ENCODE data around the gene FA2H.
"Not testable (repeated sequence)": the region's sequence is repeated elsewhere in the genome, so short reads cannot be mapped to it uniquely, and the experiment has no call there.

FA2H gene

DNA sequence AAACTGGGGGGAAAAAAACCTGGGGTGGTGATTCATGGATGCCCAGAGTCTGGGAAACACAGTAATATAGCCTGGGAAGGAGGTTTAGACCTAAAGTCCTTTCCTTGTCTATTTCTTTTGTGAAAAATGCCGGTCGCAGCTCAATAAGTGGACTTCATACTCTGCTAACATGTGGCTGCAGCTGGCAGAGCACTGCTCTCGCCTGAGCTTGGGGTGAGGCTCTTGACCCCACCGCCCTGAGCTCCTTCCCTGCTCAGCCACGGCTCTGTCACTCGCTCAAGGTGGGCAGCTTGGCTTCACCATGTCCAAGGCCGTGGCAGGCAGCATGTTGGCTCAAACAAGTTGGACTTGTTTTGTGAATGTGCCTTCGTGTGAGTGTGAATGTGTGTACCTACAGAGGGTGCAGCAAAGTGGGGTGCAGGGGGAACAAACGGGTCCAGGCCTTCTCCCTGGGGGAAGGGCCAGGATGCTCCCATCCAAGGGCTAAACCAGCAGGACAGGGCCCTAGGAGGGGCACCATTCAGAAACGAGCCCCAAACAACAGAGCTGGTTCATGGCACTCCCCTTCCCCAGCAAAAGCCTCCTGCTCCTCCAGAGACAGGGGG lies 4.9 kb downstream of the FA2H start:
- DNase-seq (ENCODE audit: extremely low read depth, low read depth), result no peak
- TF ChIP-seq, protein P1, sequence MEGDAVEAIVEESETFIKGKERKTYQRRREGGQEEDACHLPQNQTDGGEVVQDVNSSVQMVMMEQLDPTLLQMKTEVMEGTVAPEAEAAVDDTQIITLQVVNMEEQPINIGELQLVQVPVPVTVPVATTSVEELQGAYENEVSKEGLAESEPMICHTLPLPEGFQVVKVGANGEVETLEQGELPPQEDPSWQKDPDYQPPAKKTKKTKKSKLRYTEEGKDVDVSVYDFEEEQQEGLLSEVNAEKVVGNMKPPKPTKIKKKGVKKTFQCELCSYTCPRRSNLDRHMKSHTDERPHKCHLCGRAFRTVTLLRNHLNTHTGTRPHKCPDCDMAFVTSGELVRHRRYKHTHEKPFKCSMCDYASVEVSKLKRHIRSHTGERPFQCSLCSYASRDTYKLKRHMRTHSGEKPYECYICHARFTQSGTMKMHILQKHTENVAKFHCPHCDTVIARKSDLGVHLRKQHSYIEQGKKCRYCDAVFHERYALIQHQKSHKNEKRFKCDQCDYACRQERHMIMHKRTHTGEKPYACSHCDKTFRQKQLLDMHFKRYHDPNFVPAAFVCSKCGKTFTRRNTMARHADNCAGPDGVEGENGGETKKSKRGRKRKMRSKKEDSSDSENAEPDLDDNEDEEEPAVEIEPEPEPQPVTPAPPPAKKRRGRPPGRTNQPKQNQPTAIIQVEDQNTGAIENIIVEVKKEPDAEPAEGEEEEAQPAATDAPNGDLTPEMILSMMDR (IDR thresholded peaks at IDR 0.05; ENCODE audit: low read depth, low read length), result no peak

GRCh38 chr16:74768239-74768638 lies 6.4 kb downstream of the FA2H start:
- DNase-seq (ENCODE audit: extremely low read depth, low read depth), result no peak
- TF ChIP-seq, protein P1 (IDR thresholded peaks at IDR 0.05; ENCODE audit: low read depth, low read length), result no peak

GRCh38 chr16:74767749-74768148 lies 6.9 kb downstream of the FA2H start:
- DNase-seq (ENCODE audit: extremely low read depth, low read depth), result no peak
- TF ChIP-seq, protein P1 (IDR thresholded peaks at IDR 0.05; ENCODE audit: low read depth, low read length), result no peak

- TF ChIP-seq, protein P1 (IDR thresholded peaks at IDR 0.05; ENCODE audit: low read depth, low read length), result no peak
- no peak for DNase-seq (ENCODE audit: extremely low read depth, low read depth)
Observed at GRCh38 chr16:74766729-74767128, 7.9 kb downstream of the FA2H start.

GRCh38 chr16:74764184-74764583 lies 10.4 kb downstream of the FA2H start:
- DNase-seq (ENCODE audit: extremely low read depth, low read depth), result not testable (repeated sequence)

GRCh38 chr16:74761665-74762064 lies 13.0 kb downstream of the FA2H start:
- no peak for DNase-seq (ENCODE audit: extremely low read depth, low read depth)
- TF ChIP-seq, protein P1 (IDR thresholded peaks at IDR 0.05; ENCODE audit: low read depth, low read length), result no peak

GRCh38 chr16:74760007-74760767 lies 14.4 kb downstream of the FA2H start:
- no peak for DNase-seq (ENCODE audit: extremely low read depth, low read depth)
- TF ChIP-seq, protein P1 (IDR thresholded peaks at IDR 0.05; ENCODE audit: low read depth, low read length), result no peak
